ENCODE data around the gene SOX18. TPM values are rescaled to one million over a fixed set of nuclear protein-coding genes. Genes with fewer than 3 reads are reported as not detected.

The SOX18 gene
- total and polyA plus RNA-seq, 2 of the 13 experiments (the other 11 are each of a cell fraction or from before 2014, with no cell fraction given) = 1.6 to 1.9 TPM

DNA sequence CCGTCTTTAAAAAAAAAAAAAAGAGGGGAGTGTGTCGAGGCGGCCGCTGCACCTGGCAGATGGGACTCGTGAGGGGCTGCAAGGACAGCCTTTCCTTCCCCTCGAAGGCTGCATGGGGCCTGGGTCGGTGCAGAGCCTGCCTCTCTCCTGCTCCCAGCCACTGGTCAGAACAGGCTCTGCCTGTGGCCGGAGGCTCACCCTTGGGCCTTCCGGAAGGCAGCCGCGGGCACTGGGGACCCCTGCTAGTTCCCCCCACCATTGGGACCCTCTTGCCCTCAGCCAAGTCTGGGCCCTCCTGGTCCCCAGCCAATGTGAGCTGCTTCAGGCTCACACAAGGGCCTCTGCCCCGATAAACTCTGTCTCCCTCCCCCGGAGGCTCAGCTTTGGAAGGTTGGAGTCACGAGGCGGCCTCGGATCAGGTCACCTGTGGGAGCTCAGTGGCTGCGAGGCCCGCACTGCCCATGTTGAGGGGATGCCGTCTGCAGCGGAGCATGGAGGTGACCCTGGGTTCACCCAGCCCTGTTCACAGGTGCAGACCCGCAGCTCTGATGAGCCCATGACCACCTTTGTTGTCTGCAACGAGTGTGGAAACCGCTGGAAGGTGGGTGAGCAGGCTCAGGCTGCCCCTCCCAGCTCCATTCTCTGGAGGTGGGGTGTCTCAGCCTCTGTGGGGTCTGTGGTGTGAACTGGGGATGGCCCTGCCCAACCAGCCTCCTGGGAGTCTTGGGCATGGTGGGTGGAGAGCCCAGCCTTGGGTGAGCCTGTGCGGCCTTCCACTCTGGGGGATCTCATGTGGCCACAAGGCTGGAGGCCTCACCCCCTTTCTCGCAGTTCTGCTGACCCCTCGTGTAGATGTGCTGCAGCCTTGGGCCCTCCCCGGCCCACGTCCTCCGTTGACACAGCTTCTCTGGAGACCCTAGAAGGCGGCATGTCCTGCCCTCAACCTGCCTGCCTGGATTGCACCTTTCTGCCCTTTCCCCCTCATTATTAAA, 22.2 kb upstream of the SOX18 start:
- BruUV-seq (replicated peaks) = no TSS peak
- POLR2A ChIA-PET = interaction anchor here (0.9 to 1.1 kb wide), 2 partner anchors 36 to 91 kb away, joined by 3 to 4 read pairs; partner anchors contain the start of gene C20orf204
- H3K79me2 ChIP-seq (ENCODE audit: insufficient read depth, low read length) = no peaks in the 10 kb centered on the region
- H3K27me3 ChIP-seq (ENCODE audit: control insufficient read depth in 1 of 2, insufficient read depth in 2 of 2, low read length in 2 of 2) = peaks cover 0 to 11% of the 10 kb centered on the region in 2 experiments; a peak in 2 of 5 replicates
- H3K4me2 ChIP-seq (ENCODE audit: low read depth, low read length) = no peak overlapping the region
- DNase-seq (ENCODE audit: low spot score) (no peak), FAIRE-seq (no peak), ATAC-seq (no peak)
- H3K4me3 ChIP-seq (replicated peaks in 1 of 3; ENCODE audit: insufficient read depth in 1 of 3, low read depth in 2 of 3, low read length in 3 of 3) = no peak overlapping the region
- H3K36me3 ChIP-seq (replicated peaks in 1 of 2; ENCODE audit: control insufficient read depth in 1 of 2, insufficient read depth in 2 of 2, low read length in 2 of 2) = no peaks in the 10 kb centered on the region
- intact Hi-C loops (cut with micrococcal nuclease; ENCODE audit: unreplicated experiment) (no loop called here), in situ Hi-C loops (cut with HindIII; ENCODE audit: extremely low pct_ligation_motif_present, low pct_unique_long_range_greater_than_20kb) (no loop called here)
- H3K9ac ChIP-seq (ENCODE audit: insufficient read depth, low read depth, low read length) = no peak overlapping the region
- H3K27ac ChIP-seq (ENCODE audit: extremely low read length, insufficient read depth, low read length) = no peak overlapping the region
- WGBS (ENCODE audit: low lambda C conversion rate) = 71% methylated on average over 25 of the region's 30 CpGs
- CTCF ChIA-PET (ENCODE audit: low intra/inter-chr PET ratio, low total read pairs) = no interaction called here
- no peaks in the 10 kb centered on the region for H3K9me3 ChIP-seq (ENCODE audit: low read length)
- H4K20me1 ChIP-seq (ENCODE audit: insufficient read depth, low read length) = no peaks in the 10 kb centered on the region
- H2AFZ ChIP-seq (ENCODE audit: low read length) = no peak overlapping the region
- peaks cover 18% of the 10 kb centered on the region for H3K4me1 ChIP-seq (ENCODE audit: insufficient read depth, low read length)
- TF ChIP-seq, protein P1, sequence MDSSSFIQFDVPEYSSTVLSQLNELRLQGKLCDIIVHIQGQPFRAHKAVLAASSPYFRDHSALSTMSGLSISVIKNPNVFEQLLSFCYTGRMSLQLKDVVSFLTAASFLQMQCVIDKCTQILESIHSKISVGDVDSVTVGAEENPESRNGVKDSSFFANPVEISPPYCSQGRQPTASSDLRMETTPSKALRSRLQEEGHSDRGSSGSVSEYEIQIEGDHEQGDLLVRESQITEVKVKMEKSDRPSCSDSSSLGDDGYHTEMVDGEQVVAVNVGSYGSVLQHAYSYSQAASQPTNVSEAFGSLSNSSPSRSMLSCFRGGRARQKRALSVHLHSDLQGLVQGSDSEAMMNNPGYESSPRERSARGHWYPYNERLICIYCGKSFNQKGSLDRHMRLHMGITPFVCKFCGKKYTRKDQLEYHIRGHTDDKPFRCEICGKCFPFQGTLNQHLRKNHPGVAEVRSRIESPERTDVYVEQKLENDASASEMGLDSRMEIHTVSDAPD (CRISPR knock-in tag; IDR thresholded peaks at IDR 0.05) = no peak
- TF ChIP-seq JUND (CRISPR knock-in tag; IDR thresholded peaks at IDR 0.05) (no peak), AGO2 (optimal IDR thresholded peaks at IDR 0.05; ENCODE audit: low read depth, low read length) (peak; percentile 85), HNF4G (IDR thresholded peaks at IDR 0.05; ENCODE audit: borderline replicate concordance, low read depth, low read length) (no peak), HNF4G (CRISPR knock-in tag; IDR thresholded peaks at IDR 0.05; ENCODE audit: borderline replicate concordance, low read depth) (no peak), NFE2L2 (IDR thresholded peaks at IDR 0.05; ENCODE audit: low read length) (no peak), TSC22D2 (CRISPR knock-in tag; IDR thresholded peaks at IDR 0.05; ENCODE audit: borderline replicate concordance) (no peak), MYC (CRISPR knock-in tag; IDR thresholded peaks at IDR 0.05; ENCODE audit: borderline replicate concordance) (0 out of 2 replicates have a peak, but pooled peaks have one; percentile 14), TBP (CRISPR knock-in tag; IDR thresholded peaks at IDR 0.05) (no peak), CHCHD3 (CRISPR knock-in tag; IDR thresholded peaks at IDR 0.05) (0 out of 2 replicates have a peak, but pooled peaks have one; percentile 9), ZNF891 (CRISPR knock-in tag; IDR thresholded peaks at IDR 0.05) (0 out of 2 replicates have a peak, but pooled peaks have one; percentile 16), JDP2 (CRISPR knock-in tag; IDR thresholded peaks at IDR 0.05; ENCODE audit: borderline replicate concordance) (no peak), ZNF768 (CRISPR knock-in tag; IDR thresholded peaks at IDR 0.05) (0 out of 2 replicates have a peak, but pooled peaks have one; percentile 14), ZNF879 (CRISPR knock-in tag; IDR thresholded peaks at IDR 0.05) (no peak), ZFP41 (CRISPR knock-in tag; IDR thresholded peaks at IDR 0.05; ENCODE audit: borderline replicate concordance) (no peak)
- TF ChIP-seq, protein P2, sequence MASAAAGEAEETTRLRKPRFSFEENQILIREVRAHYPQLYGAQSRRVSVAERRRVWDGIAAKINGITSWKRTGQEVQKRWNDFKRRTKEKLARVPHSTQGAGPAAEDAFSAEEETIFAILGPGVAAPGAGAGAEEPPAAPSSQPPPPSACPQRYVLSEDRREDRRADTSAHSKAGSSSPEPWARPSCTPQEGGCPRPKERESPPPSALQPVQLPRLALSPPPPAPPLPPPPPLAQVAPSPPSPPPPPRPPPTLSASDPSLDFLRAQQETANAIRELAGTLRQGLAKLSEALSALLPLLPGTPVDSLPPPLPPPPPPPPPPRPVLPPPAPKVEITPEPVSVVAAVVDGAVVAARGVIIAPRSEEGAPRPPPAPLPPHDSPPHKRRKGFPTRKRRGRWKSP (CRISPR knock-in tag; IDR thresholded peaks at IDR 0.05) = no peak
- TF ChIP-seq, protein P3, sequence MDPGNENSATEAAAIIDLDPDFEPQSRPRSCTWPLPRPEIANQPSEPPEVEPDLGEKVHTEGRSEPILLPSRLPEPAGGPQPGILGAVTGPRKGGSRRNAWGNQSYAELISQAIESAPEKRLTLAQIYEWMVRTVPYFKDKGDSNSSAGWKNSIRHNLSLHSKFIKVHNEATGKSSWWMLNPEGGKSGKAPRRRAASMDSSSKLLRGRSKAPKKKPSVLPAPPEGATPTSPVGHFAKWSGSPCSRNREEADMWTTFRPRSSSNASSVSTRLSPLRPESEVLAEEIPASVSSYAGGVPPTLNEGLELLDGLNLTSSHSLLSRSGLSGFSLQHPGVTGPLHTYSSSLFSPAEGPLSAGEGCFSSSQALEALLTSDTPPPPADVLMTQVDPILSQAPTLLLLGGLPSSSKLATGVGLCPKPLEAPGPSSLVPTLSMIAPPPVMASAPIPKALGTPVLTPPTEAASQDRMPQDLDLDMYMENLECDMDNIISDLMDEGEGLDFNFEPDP (CRISPR knock-in tag; conservative IDR thresholded peaks at IDR 0.05) = 0 out of 2 replicates have a peak, but pooled peaks have one; percentile 68
- TF ChIP-seq, protein P4, sequence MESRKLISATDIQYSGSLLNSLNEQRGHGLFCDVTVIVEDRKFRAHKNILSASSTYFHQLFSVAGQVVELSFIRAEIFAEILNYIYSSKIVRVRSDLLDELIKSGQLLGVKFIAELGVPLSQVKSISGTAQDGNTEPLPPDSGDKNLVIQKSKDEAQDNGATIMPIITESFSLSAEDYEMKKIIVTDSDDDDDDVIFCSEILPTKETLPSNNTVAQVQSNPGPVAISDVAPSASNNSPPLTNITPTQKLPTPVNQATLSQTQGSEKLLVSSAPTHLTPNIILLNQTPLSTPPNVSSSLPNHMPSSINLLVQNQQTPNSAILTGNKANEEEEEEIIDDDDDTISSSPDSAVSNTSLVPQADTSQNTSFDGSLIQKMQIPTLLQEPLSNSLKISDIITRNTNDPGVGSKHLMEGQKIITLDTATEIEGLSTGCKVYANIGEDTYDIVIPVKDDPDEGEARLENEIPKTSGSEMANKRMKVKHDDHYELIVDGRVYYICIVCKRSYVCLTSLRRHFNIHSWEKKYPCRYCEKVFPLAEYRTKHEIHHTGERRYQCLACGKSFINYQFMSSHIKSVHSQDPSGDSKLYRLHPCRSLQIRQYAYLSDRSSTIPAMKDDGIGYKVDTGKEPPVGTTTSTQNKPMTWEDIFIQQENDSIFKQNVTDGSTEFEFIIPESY (CRISPR knock-in tag; IDR thresholded peaks at IDR 0.05) = no peak

Data from HepG2 (cell line).